Left cardiac atrium (tissue), 4 donors: ENCODE data around the gene SH3TC1. TPM values are rescaled to one million over a fixed set of nuclear protein-coding genes. Genes with fewer than 3 reads are reported as not detected.

Experiments used
- ATAC-seq, 2 donors: fragments of 200-7000 bp; cut with Tn5 transposase; one replicate each; pipeline ENCODE4 v1.9.1; 2020; ENCODE audit warnings: mild to moderate bottlenecking in 2 of 2, moderate library complexity in 2 of 2
- DNase-seq: peaks from one replicate; pipeline ENCODE4 v3.0.0-alpha.2; 2020
- intact Hi-C, 2 donors: fragments of 100-400 bp; cut with DNase I; formaldehyde crosslinking; loops; one replicate each; pipeline versions ENCODE4 v1.14.1 to v1.15.1; 2022 to 2023
- total RNA-seq, 2 donors: library from RNA; stranded (reverse); fragmentation: NEBNext Ultra II Directional; extraction: Animal tissue kit (Norgen Biotek cat#: 25700); gene quantifications; one replicate each; pipeline ENCODE4 v1.2.1, GENCODE V29; 2021
- donor health status: DM: no; HTN: yes; CAD: no.
- donor health status: DM: no; HTN: yes; CAD: no; lungs with severe emphysema.
- donor health status: DM: yes; HTN: yes; CAD: no.
- donor health status: Dilated cardiomyopathy.

Gene SH3TC1
- total RNA-seq, 2 donors from 2014 or later = 11.7 to 30.9 TPM

DNA sequence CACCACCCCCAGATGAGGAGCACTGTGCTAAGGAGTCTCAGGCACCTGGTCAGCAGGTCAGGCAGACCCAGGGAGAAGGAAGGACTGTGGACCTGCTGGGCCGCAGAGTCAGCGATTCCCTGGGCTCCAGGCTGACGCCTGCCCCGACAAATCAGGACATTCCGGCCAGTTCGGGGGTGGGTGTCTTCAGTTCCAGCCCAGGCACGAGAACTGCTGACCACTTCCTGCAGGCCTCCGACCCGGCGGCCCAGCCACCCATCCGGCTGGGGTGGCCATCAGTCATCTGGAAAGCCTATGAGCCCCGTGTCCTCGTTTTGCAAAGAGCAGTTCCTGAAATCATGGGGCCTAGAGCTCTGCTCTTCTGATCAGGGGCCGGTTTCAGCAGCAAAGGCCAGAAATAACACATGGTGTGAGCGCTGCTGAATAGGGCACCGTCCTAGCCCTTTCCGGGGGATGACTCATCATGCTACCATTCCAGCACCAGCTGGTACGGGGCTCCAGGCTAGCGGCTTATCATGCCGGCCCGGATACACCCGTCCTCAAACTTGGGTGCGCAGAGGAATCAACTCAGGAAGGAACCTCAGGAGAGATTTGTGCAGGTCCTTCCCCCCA, 7.8 kb upstream of the SH3TC1 start:
- intact Hi-C loops = no loop called here
- DNase-seq (peak; percentile 90), ATAC-seq (peak; percentile 53 to 80)

DNA sequence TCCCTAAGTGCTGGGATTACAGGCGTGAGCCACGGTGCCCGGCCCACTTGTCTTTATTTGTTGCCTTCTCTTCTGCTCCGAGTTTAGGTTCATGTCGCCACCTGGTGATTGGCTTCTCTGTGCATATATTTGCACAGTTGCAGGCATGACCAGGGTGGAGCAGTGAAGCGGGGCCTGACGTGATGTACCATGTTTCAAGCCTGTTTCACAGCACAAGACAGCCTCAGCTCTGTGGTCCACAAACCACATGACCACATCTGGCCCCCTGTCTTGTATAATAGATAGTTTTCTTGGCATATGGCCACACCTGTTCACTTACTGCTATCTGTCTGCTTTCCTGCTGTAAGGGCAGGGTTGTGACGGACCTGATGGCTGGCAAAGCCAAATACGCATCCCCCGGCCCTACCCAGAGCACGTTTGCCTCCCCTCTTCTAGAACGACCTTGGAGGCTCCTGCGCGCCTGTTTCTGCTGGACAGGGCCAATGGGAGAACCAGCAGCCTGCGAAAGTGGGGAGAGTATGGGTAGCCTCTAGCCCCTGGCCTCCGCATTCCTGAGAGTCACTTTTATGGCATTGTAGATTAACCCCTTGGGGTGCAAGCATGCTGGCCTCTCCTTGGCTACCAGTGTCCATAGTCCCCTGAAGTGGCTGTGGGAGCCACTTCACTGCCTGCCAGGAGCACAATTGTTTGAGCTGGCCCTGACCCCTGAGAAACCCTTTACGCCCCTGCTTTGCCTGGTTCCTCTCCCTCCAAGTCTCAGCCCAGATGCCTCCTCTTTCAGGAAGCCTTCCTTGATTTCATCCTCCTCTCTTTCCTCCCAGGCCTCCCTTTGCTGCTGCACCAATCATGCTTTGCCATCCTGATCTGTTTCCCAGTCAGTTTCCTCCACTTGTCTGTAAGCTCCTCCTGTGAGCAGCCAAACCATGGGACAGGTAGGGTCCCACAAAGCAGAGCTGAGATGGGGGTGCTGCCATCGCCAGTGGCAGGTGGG, 6.0 kb upstream of the SH3TC1 start:
- intact Hi-C loops = no loop called here
- DNase-seq (peak; percentile 59), ATAC-seq (no peak)

GRCh38 chr4:8194306-8195242, 4.5 kb upstream of the SH3TC1 start:
- no peak for DNase-seq
- ATAC-seq = no peak
- intact Hi-C loops = no loop called here

DNA sequence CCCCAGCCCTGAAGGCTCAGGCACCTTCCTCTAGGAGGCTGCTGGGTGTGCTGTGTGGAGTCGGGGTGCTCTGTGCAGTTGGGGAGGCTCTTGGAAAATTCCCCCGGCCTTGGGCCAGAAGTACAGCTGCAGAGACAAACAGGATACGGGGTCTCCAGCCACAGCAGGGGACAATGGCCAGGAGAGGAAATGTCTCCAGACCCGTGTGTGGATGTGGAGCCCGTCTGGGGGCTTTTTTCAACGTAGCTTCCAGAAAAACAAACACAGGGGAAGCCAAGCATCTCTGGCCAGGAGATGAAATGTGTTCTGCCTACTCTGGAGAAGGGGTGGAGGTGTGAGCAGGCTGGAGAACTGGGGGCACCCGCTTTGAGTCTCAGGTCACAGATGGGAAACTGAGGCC, 3.7 kb upstream of the SH3TC1 start:
- DNase-seq = no peak
- ATAC-seq = no peak
- intact Hi-C loops = no loop called here

DNA sequence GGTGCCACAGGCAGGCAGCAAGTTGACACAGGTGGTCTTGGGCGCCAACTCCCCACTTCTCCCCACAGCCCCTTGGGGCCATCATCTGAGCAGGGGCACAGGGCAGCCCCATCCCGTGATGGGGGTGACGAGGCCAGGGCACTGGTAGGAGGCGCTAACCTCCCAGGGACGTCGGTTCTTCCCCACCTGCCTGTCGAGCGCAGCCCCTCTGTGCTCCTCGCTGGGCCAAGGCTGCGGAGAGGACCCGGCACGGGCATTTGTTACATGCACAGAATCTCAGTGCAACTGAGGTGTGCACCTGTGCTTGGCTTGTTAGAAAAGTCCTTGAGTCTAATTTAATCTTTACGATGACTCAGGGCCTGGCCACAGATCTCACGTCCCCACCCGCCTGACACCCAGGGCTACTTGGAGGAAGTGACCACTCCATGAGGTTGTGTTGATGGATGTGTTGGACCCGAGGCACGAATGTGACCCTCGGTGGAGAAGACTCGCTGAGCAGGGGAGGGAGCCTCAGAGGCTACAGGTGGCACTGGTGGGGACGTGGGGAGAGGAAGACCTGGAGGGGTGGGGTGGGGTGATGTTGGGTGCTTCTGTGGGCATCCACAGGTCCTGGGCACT, 3.1 kb upstream of the SH3TC1 start:
- DNase-seq (no peak), ATAC-seq (no peak)
- intact Hi-C loops = no loop called here

GRCh38 chr4:8197521-8197920, 1.6 kb upstream of the SH3TC1 start:
- intact Hi-C loops = no loop called here
- no peak for ATAC-seq
- DNase-seq = no peak

DNA sequence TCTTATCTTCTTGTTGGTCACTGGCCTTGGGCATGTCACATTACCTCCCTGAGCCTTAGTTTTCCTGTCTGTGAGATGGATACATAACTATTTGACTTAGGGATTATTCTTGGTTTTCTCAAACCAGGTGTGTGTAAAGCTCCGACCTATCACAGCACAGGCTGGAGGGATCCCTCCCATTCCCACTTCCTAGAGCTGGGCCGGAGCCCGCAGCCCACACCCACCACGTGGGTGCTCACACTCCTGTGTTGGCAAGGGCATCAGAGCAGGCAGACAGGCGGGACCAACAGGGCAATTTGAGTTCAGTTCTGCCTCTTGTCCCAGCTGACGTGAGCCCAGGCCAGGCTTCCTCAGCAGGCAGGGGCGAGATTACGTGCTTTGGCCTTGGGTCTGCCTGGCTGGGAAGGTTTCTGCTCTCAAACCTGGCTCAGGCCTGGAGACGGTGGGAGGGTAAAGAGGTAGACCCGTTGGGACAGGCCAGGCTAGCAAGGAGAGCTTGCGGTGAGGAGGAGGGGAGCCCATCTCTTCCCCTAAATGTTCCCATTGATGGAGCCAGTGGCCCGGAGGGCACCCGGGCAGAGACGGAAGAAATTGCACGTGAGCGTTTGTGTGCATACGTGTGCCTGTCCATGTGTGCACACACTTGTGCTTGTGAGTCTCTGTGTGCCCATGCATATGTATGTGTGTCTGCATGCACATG, 734 bp upstream of the SH3TC1 start:
- ATAC-seq (peak; percentile 2 to 36), DNase-seq (no peak)
- intact Hi-C loops = no loop called here

DNA sequence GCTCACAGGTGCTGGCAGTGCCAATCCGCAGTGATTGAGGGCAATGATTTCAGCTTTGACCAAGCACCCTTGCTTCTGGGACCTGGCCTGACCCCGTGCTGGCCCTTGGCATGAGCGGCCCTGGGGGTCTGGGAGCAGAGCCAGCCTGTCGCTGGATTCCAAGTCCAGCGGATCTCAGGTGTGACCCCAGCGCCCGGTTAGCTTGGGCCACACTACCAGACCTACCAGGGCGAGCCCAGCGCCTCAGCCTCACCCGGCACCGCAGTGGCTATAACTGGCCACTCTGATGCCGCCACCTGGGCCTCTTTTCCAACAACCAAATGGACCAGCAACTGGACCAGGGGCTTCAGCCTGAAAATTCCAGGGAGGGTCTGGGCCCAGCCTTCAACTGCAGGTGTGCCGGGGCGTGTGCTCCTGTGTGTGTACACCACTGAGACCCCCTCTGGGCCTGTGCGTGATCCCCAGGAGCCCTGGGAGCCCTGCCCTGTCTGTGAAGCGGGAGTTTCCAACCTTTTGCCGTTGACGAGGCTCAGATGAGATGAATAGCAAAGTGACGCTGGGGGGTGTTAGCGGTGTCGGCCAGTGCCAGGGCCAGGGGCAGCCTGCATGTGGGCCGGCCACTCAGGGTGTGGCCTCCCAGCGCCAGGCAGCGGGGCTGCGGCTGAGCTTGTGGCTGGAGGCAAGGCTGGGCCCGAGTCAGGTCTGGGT, 658 bp downstream of the SH3TC1 start:
- peak in 1 of 2 donors; percentile 17 for ATAC-seq
- intact Hi-C loops = no loop called here
- no peak for DNase-seq

DNA sequence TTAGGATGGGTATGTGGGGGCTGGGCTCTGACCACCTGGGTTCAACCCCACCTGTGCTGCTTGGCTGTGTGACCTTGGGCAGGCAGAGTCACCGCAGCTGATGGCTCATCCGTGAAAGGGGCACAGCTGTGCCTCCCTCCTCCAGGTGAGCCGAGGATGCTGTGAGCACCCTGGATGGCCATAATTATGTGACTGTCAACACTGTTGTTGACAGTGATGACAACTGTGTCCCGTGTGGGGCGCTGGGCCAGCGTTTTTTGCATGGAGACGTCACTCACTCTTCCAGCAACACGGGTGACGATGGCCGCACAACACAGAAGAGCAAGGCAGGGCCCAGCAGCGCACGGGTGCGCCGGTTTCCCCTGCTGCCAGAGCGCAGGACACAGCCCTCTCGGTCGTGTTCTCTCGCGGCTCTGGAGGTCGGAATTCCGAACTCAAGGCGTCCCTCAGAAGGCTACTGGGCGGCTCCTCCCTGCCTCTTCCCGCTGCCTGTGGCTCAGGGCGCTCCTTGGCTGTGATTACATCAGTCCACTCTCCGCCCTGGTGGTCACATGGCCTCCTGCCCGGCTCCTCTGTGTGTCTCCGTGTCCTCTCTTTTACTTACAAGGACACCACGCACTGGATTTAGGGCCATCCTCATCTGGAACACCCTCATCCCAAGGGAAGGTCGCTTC, 1.3 kb downstream of the SH3TC1 start:
- peak; percentile 50 to 60 for ATAC-seq
- peak; percentile 86 for DNase-seq
- intact Hi-C loops = no loop called here

DNA sequence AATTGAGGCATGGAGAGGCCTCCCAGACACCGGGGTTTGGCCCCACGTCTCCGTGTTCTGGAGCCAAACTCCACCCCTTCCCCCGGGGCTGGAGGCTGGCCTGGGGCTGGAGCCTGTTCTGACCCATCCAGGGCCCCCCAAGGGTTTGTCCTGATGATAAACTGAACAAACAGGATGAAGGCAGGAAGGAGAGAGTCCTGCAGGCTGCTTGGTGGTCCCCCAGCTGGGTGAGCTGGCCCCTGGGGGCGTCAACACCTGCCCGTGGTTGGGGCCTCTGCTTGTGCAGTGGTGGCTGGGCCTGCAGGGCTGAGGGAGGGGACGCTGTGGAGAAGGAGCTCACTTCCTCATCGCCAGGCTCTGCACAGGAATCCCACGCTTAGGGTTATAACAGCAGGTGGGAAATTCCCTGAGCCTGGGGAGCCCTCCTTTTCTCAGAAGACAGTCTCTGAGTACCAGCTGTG, 2.3 kb downstream of the SH3TC1 start:
- intact Hi-C loops = no loop called here
- DNase-seq (no peak), ATAC-seq (peak in 1 of 2 donors; percentile 14)

- intact Hi-C loops = no loop called here
- ATAC-seq (no peak), DNase-seq (no peak)
These were observed 3.3 kb downstream of the SH3TC1 start for GRCh38 chr4:8202108-8203051.

- ATAC-seq = no peak
These were observed 3.9 kb downstream of the SH3TC1 start for GRCh38 chr4:8203052-8203401.

DNA sequence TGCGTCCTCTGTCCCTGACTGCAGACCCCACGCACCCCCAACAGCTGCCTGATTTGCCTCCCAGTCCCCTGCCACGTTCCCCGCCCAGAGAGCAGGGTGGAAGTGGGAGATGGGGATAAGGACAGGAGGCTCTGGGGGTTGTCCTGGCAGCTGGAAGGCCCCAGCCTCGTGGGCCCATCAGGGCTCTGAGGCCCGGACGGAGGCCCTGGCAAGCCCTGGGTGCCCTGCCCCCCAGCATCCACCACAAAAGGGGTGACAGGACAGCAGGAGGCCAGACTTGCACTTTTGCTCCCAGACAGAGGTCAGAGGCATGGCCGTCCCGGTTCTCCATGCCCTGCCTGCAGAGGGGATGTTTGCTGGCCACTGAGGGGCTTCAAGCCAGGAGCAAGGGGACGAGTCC, 4.7 kb downstream of the SH3TC1 start:
- no peak for ATAC-seq
- intact Hi-C loops = no loop called here

More at GRCh38 chr4:8203052-8203401, 3.9 kb downstream of the SH3TC1 start:
- no peak for DNase-seq
- intact Hi-C loops = no loop called here

GRCh38 chr4:8204576-8205227, 5.6 kb downstream of the SH3TC1 start:
- ATAC-seq = no peak
- intact Hi-C loops = no loop called here
- DNase-seq = no peak

More for the DNA sequence above, 4.7 kb downstream of the SH3TC1 start:
- DNase-seq = no peak

DNA sequence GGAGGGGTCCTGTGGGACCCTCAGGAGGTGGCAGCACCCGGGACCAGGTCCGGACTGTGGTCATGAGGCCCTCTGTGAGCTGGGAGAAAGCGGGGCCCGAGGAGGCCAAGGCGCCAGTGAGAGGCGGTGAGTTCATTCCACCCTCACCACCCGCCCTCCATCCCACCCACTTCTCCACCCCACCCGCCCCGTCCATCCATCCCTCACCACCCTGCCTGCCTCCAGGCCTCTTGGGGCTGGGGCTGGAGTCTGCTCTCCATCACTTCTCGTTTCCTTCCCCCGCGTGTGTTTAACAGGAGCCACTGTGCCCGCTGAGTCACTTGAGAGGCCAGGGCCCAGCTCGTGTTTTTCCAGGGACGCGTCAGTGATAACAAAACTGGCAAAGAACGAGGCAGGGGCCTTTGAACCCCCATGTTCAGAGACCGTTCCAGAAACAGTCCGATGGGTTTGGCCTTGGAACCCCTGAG, 6.2 kb downstream of the SH3TC1 start:
- DNase-seq (no peak), ATAC-seq (peak in 1 of 2 donors; percentile 2)
- intact Hi-C loops = no loop called here
